Measurements from ENCODE around the gene TEKT4.
"Not testable (repeated sequence)": the region's sequence is repeated elsewhere in the genome, so short reads cannot be mapped to it uniquely, and the experiment has no call there.

The TEKT4 gene, protein sequence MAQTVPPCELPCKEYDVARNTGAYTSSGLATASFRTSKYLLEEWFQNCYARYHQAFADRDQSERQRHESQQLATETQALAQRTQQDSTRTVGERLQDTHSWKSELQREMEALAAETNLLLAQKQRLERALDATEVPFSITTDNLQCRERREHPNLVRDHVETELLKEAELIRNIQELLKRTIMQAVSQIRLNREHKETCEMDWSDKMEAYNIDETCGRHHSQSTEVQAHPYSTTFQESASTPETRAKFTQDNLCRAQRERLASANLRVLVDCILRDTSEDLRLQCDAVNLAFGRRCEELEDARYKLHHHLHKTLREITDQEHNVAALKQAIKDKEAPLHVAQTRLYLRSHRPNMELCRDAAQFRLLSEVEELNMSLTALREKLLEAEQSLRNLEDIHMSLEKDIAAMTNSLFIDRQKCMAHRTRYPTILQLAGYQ

DNA sequence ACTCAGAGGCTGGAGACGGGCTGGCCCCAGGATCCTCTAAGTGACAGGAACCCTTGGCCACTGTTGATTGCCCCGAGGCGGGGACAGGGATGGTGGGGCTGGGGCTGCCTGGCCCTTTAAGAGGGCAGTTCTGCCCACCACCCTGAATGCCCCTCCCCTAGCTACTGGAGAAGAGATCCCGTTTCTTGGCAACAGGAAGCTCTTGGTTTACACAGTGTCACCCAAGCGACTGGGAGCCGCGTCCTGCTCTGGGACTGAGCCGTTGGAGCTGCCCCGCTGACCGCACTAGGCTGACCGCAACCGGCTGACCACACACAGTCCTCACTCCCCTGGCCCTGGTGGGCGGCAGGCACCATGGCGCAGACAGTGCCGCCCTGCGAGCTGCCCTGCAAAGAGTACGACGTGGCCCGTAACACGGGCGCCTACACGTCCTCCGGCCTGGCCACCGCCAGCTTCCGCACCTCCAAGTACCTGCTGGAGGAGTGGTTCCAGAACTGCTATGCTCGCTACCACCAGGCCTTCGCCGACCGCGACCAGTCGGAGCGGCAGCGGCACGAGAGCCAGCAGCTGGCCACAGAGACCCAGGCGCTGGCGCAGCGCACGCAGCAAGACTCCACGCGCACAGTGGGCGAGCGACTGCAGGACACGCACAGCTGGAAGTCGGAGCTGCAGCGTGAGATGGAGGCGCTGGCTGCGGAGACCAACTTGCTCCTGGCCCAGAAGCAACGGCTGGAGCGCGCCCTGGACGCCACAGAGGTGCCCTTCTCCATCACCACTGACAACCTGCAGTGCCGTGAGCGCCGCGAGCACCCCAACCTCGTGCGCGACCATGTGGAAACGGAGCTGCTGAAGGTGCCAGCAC, at the start of gene TEKT4:
TSS of gene TEKT4 (plus strand) at position 205 of the 862 bp plus-strand sequence. CDS start at position 355, 150 bp downstream.
- no peak for DNase-seq

DNA sequence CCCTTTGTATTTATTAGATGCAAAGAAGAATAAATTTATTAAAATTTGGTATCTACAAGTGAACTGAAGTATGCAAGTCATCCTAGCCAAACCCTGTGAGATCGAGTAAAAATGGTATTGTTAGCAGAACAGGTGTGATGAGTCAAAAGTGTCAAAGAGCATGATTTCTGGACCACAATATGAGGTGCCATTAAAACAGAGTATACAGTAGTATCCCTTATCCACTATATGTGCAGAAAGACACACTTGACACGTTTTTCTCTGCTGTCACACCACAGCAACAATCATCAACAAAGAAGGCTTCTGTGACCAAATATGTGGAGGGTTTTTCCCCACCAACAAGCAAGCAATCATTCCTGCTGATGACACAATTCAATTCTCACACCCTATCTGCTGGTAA, 32.0 kb upstream of the TEKT4 start:
- DNase-seq: not testable (repeated sequence)

DNA sequence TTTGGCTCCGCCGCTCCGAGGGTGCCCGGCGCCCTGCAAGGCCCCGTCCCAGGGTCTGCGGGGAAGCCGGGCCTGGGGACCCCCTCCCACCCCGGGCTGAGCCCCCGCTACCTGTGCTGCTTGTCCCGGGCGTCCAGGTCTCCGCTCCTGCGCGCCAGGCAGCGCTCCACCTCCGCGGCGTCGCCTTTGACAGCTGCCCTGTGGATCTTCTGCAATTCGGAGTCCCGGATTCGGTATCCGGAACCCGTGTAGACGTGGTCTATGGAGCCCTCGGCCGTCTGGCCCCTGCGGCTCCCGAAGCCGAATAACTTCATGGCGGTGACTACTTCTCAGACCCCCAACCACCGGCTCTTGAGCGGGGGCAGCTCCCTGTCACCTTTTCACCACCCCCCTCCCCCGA, 14.4 kb upstream of the TEKT4 start:
- not testable (repeated sequence) for DNase-seq

DNA sequence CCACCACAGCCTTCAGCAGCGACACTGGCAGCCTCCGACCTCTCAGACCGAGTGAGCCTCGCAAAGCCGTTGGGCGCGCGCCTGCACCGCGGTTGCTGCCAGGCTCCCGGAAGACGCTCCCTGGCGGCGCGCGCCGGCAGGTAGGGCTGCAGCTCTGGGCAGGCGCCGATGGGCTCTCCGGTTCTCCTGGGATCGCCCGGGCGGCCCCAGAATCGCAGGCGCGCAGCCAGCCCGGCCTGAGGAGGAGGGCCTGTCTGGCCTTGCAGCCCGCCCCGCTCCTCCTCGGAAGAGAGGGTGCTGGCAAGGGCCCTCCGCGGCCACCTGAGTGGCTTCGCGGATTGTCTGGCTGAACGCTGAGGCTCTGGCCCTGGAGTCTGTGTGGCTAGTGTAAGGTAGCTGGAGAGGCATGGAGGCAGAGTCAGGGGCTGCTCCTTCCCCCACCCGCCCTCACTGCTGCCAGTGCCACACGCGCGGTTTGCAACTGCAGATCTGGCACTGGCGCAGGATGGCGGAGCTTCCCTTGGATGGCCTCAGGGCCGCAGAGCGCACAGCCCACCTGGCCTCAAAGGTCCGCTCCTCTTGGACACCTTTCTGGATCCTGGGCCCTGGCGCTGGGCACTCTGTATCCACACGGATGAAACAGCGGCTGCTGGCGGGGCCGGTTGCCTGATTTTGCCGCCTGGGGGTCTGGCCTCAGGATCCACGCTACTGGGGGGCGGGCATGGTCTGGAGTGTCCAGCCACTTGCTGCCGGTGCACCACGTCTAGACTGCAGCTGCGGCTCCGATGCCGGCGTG, 13.7 kb upstream of the TEKT4 start:
- DNase-seq: peak in 1 of 2 experiments; percentile 22

DNA sequence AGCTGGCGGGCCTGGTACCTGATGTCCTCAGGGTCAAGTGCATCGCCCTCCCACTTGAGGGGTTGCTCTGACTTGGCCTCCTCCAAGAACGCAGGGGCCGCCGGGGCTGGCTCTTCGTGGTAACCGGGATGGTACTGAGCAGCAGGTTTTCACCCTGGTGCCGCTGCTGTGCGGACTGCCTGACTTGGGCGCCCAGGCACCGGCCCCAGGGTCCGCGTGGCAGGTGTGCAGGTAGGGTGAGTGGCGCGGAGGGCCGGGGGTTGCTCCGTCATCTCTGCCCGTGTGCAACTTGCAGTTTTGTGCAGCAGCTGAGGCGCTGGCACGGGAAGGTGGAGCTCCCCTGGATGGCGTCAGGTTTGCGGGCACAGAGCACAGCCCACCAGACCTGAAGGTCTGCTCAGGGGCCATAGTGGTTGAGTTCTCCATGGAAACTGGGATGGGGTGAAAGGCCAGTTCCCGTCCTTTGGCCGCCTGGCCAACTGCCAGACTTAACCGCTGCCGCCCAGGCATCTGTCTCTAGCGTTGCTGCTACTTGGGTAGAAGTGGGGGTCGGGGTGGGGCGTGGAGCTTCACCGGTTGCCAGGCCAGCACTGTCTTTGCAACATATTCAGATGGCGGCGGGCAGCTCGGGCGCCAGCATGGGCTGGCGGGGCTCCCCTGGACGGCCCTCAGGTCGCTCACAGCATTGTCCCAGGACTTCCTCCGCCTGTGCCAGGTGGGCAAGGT, 12.9 kb upstream of the TEKT4 start:
- peak in 1 of 2 experiments; percentile 15 for DNase-seq

DNA sequence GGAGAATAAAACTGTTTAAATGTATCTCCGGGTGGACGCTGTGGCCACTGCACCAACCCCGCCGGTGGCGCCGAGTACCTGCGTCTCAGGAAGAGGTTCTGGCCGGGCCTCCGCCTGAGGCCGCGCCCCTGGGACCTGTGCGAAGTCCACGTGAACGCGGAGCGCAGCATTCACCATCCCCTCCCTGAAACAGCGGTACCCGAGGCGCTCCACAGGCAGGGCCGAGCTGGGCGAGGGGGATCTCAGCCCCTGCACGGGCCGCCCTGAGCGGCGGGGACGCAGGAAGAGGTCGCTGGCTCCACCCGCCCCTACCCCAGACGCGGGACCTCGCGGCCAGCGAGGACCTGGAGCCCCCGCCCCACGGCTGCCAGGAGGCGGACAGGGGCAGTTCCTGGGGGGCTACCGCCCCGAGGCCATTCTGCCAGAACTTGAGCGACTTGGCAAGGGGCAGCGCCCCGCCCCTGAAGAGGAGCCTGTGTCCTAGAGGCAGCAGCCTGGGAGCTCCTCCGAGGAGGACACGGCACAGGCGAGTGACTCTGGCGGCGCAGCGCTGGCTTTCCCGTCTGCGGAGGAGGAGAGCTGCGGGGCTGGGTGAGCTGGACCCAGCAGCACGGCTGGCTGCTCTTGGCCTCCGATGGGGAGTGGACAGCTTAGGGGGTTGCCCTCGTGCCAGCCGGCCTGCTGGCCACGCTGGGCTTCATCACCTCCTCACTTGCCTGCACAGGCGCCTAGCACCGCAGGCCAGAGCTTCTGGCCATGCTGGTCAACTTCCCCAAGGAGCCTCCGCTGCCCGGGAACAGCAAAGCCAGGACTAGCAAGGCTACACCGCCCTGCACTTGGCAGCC, 9.7 kb upstream of the TEKT4 start:
- DNase-seq: no peak

DNA sequence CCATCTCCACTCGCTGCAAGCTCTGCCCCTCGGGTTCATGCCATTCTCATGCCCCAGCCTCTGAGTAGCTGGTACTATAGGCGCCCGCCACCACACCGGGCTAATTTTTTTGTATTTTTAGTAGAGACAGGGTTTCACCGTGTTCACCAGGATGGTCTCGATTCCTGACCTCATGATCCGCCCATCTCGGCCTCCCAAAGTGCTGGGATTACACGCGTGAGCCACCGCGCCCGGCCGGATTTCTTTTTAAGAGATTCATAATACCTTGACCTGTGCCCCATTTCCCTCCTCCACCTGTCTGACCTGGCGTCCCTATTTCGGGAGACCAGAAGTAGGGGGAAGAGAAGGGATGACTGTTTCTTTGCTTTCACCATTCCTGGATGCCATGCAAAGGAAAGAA, 8.3 kb upstream of the TEKT4 start:
- not testable (repeated sequence) for DNase-seq

DNA sequence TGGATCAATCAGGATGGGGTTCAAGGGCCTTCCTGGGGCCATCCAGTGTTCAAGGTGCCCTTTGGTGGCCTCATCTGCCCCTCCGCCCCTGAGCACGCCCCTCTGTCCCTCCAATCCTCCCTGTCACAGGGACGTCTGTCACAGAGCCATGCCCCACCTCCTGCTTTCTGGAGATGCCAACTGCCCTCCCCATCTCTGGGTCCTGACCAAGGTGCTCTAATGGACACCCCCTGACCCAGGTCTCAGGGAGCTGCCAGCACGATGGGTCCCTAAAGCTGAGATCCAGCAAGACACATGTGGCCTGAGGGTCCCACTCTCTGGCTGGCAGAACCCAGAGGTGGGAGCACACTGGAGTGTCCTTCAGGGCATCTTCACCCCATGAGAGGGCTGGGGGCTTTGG, 2.1 kb upstream of the TEKT4 start:
- DNase-seq: no peak

DNA sequence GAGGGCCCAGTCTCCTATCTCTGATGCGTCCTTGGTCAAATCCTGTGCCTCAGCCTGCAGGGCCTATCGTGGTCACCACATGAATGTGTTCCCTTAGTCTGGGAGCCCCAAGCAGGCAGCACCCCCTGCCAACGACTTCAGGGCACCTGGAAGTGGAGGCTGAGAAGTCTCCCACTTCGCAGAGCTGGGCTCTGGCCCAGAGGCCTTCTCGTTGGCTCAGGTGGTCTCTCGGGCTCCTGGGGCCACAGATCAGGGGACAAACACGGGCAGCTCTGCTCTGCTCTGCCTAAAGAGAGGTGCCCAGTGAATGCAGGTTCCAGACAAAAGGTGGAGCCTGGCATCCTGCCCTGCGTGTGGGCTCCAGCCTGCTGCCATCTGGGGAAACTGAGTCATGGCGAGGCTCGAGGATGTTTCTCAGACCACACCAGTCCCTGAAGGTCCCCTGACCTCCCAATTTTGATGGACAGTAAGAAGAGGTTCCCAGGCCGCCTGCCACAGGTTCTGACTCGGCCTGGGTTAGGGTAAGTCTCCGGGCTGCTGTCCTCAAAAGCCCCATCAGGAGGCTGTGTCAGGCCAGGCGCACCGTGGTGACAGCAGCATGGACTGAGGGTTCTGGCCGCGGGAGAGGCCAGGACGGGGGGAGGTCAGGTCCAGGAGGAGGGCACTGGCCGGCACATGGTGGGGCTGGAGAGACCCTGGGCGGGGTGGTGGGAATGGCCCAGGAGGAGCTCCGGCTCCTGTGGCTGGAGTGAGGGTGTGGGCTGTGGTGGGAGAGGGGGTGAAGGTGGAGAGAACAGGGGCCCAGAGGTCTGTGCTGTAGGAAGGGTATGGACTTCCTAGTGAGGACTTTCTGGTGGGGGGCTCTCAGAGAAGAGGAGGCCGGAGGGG, 1.4 kb upstream of the TEKT4 start:
- no peak for DNase-seq

DNA sequence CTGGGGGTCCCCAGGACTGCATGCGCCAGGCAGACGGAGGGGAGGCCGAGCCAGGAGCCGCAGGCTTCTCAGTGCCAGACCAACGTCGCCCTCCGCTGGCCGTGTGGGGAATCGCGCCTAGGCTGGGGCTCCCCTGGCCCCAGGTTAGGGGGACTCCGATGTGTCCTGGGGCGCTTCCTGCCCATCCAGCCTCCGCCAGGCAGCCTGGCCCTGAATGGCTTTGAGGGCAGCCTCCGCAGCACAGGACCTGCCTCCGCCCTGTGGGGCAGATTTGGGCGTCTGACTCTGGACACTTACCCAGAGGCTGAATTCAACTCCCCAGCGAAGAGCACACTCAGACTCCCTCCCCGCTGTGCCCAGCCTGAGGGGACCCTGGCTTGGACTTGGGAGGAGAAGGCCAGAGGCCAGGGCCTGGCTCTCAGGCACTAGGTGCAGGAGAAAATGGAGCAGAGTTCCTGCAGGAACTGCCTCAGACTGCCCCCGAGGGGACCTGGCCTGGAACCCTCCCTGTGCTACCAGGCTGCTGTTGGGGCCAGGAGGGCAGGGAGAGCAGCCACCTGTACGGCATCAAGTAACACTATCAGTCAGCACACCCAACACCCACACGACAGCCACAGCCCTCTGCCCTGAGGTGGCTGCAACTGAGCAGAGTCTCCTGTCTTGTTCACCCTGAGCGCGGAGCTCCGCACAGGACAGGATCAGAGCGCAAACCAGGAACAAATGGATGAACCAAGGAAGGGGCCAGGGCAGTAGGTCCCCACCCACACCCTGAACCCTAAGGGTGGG, 597 bp upstream of the TEKT4 start:
- DNase-seq: peak; percentile 55 to 66

DNA sequence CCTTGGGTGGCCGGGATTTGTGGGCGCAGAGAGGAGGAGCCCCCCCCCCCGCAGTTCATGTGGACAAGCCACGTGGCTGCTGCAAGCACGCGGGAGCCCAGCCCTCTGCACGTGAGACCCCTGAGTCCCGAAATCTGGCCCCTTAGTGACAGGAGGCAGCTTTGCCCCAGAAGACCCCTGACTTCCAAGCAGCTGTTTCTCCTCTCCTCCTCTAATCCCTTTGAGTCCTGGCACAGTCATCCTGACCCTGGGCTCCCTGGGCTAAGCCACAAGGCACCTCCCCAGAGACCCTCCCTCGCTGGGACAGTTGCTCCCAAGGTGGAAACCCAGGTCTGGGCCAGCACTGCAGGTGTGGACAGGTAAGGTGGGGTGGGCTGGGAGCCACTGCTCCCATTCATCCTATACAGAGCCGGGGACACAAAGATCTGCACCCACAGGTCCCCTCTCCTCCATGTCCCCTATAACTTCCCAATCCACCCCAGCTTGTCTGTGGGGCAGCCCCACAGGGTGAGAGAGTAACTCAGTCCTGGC, 923 bp downstream of the TEKT4 start:
- no peak for DNase-seq

DNA sequence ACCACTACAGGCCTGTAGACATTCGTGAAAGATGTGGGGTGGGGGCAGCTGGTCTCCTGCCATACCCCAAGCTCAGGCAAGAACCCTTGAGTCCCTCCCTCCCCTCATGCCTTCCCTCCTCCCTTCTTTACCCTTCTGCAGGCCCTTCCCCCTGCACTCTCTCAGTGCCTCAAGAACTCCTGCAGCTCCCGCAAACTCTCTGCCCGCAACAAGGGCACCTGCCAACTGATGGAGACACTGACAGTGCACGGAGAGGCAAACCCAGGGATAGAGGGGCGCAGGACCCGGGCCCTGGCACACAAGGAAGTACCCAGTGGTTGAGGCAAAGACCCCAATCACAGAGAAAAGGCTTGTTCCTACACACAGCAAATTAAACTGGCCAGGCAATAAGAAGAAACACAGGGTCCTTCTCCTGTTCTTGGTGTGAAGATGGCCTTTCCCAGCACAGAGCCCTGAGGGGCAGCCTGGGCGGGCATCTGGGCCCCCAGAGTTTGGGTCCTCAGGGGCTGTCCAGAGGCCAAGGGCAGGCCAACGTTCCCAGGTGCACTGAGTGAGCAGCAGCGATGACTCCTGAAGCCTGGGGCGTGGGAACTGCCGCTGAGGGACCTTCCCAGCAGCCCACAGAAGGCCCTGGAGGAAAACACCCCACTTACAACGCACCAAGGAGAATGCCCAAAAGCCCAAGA, 1.6 kb downstream of the TEKT4 start:
- DNase-seq: no peak

DNA sequence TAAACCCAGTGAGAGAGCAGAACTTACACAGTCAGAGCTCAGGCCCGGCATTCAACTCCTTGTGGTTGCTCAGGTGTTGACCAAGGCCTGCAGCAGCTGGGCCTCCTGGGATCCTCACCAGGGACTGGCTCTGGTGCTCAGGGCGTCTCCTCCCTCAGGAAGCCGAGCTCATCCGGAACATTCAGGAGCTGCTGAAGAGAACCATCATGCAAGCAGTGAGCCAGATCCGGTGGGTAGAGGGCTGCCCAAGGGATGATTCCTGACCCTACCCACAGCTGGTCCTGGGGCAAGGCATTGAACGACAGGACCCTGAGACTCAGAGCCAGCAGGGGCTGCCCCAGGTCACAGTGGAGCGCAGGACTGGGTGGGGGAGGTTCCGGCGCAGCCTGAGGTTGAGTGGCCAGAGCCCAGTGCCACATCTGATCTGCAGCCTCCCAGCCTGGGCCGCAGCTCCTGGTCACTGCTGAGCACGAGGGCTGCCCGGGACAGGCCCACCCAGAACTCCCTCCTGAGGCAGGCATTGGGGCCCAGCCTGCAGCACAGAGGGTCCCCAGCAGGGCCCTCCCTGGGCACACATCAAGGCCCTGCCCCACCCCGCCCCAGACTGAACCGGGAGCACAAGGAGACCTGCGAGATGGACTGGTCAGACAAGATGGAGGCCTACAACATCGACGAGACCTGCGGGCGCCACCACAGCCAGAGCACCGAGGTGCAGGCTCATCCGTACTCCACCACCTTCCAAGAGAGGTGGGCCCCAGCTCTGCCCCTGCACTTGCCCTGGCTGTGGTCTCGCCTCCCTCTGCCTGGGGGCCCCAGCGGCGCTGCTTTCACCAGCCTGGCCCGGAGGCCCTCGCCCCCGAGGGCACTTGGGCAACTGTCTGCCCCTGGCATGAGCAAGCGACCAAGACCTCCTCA, 2.4 kb downstream of the TEKT4 start:
- peak in 1 of 2 experiments; percentile 16 for DNase-seq

DNA sequence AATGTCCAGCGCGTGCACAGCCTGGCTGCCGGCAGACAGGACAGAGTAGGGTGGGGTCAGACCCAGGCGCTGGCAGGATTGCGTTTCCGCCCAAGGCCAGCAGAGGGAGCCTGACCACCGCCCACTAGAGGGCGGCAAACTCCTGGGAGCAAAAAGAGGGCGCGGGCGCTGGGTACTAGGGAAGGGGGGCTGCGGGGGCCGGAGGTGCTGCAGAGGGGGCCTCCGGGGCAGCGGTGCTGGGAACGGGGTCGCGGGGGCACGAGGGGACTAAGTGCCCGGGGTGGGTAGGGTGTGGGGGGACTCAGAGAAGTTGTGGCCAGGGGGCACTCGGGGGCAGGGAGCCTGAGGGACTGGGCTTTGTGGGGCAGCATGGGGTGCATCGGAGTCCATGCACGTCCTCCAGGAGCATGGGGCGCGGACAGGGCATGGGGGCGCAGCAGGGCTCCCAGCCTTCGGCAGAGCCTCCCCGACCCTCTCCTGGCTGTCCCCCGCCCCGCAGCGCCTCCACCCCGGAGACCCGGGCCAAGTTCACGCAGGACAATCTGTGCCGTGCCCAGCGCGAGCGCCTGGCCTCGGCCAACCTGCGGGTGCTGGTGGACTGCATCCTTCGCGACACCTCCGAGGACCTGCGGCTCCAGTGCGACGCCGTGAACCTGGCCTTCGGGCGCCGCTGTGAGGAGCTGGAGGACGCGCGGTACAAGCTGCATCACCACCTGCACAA, 3.2 kb downstream of the TEKT4 start:
- DNase-seq: peak; percentile 84 to 85

DNA sequence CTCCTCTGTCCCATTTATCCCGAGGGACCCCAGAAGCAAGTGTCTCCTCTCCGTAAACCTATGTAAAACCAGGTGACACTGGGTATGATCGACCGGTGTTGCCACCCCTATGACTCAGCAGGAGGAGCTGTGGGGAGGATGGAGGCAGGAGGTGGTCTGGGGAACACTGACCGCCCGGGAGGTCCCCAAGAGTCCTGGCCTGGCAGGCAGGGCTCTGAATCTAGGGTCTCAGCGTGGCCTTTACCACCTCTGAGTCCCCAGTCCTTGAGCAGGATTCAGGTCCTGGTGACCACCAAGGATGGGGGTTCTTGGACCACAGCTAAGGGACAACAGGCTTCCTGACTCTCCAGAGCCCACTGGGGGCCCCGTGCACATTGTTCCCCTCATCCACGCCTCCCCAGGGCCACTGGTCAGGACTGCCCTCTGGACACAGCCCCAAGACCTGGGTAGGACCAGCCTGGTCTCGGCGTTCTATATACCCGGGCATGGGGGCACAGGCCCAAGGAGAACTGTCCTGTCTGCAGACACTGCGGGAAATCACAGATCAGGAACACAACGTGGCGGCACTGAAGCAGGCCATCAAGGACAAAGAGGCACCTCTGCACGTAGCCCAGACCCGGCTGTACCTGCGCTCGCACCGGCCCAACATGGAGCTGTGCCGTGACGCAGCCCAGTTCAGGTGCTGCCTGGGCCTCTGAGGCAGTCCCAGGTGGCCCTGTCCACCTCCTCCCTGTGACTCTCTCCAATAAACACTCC, 4.0 kb downstream of the TEKT4 start:
- no peak for DNase-seq

All from activated T-cell treated with anti-CD3 and anti-CD28 coated beads, Interleukin-2, amount 50 U/mL, for 48 hours (primary cell).